K562 (cell line): ENCODE measurements around the gene TNPO3. TPM values are rescaled to one million over a fixed set of nuclear protein-coding genes. Genes with fewer than 3 reads are reported as not detected.
"Not testable (repeated sequence)": the region's sequence is repeated elsewhere in the genome, so short reads cannot be mapped to it uniquely, and the experiment has no call there.

ENCODE experiments used
- ATAC-seq: fragments of 200-7000 bp; cut with Tn5 transposase; 3 replicates; pipeline ENCODE4 v1.9.1; 2020; ENCODE audit warnings: moderate library complexity
- BruUV-seq: library from RNA; stranded (reverse); fragments of 400-500 nt; replicated peaks from 2 replicates; lab custom pipeline; 2021; lab: Mats Ljungman, UMichigan
- CTCF ChIA-PET: fragments of 300-600 bp; formaldehyde crosslinking; extraction: SDS; loops from one replicate; lab custom pipeline; 2021; ENCODE audit warnings: low intra/inter-chr PET ratio; lab: Yijun Ruan, JAX
- POLR2A ChIA-PET: fragments of 300-600, 350-650 bp; sonication (Branson Sonifier 250); formaldehyde crosslinking; extraction: SDS; loops from one replicate; lab custom pipeline; 2021; ENCODE audit warnings: antibody characterized with exemption, inconsistent platforms; lab: Yijun Ruan, JAX
- DNase-seq, 4 experiments: peaks; one replicate each; pipeline versions ENCODE4 v3.0.0 to v3.0.0-alpha.2; 2011 to 2018; ENCODE audit warnings: low spot score in 3 of 4, mixed read lengths in 3 of 4; ENCODE audit errors: extremely low read depth in 1 of 4
- FAIRE-seq: peaks from 2 replicates; lab custom pipeline; 2011; peaks lifted over from hg19 to GRCh38; lab: Jason Lieb, UNC
- H2AFZ ChIP-seq: 2 replicates; pipeline ENCODE4 v1.6.0; 2011; ENCODE audit warnings: low read depth, low read length, control low read depth, inconsistent platforms
- H3K27ac ChIP-seq: fragments of 200-600 bp; 3 replicates; pipeline ENCODE4 v1.8.0; 2011; ENCODE audit warnings: low read depth, mild to moderate bottlenecking, control low read depth, inconsistent platforms, low read length, moderate library complexity, mixed read lengths; ENCODE audit errors: extremely low read depth
- H3K27me3 ChIP-seq, 2 experiments: fragments of 300-600 bp in 1 of 2; 2 replicates in 1 of 2; 3 replicates in 1 of 2; pipeline versions ENCODE4 v1.6.0 to v1.8.0; 2011; ENCODE audit warnings: inconsistent platforms in 2 of 2, low read length in 2 of 2, mild to moderate bottlenecking in 1 of 2, mixed read lengths in 1 of 2, moderate library complexity in 1 of 2; ENCODE audit not compliant: control insufficient read depth in 2 of 2, insufficient read depth in 2 of 2
- H3K36me3 ChIP-seq: fragments of 300-600 bp; 3 replicates; pipeline ENCODE4 v1.8.0; 2011; ENCODE audit warnings: mild to moderate bottlenecking, low read length, inconsistent platforms; ENCODE audit not compliant: control insufficient read depth, insufficient read depth
- H3K4me1 ChIP-seq, 2 experiments: fragments of 200-600 bp in 1 of 2; replicated peaks in 1 of 2; 2 replicates in 1 of 2; 3 replicates in 1 of 2; pipeline versions ENCODE4 v1.5.1 to v1.8.0; 2011; ENCODE audit warnings: inconsistent platforms in 2 of 2, low read length in 2 of 2, mild to moderate bottlenecking in 1 of 2, mixed read lengths in 1 of 2, moderate library complexity in 1 of 2; ENCODE audit not compliant: control insufficient read depth in 2 of 2, insufficient read depth in 2 of 2
- H3K4me2 ChIP-seq: 2 replicates; pipeline ENCODE4 v1.6.1; 2011; ENCODE audit warnings: low read length, control low read depth, inconsistent platforms, mixed read lengths; ENCODE audit not compliant: insufficient read depth
- H3K4me3 ChIP-seq: fragments of 200-600 bp; sonication (generic), shearing (Covaris generic); 2 replicates; pipeline ENCODE4 v1.5.1; 2016; ENCODE audit warnings: control low read depth, inconsistent platforms
- H3K79me2 ChIP-seq: fragments of 200-600 bp; 3 replicates; pipeline ENCODE4 v1.8.0; 2011; ENCODE audit warnings: low read length, inconsistent platforms; ENCODE audit not compliant: control insufficient read depth, insufficient read depth
- H3K9ac ChIP-seq, 2 experiments: 2 replicates each; pipeline versions ENCODE4 v1.6.0 to v1.6.1; 2011; ENCODE audit warnings: low read depth in 2 of 2, low read length in 2 of 2, control low read depth in 1 of 2, inconsistent platforms in 1 of 2, mild to moderate bottlenecking in 1 of 2, mixed read lengths in 1 of 2; ENCODE audit not compliant: insufficient read depth in 1 of 2
- H3K9me1 ChIP-seq: one replicate; pipeline ENCODE4 v1.6.0; 2011; ENCODE audit warnings: inconsistent platforms, mild to moderate bottlenecking, low read length, moderate library complexity; ENCODE audit not compliant: control insufficient read depth, insufficient read depth
- H3K9me3 ChIP-seq: replicated peaks from 2 replicates; pipeline ENCODE4 v1.5.1; 2011; ENCODE audit warnings: low read depth, low read length, inconsistent platforms; ENCODE audit not compliant: control insufficient read depth, insufficient read depth
- H4K20me1 ChIP-seq: replicated peaks from 2 replicates; pipeline ENCODE4 v1.6.1; 2011; ENCODE audit warnings: low read length, inconsistent platforms, mixed read lengths; ENCODE audit not compliant: control insufficient read depth, insufficient read depth
- DPF2 ChIP-seq: fragments of 450-650 bp; IDR thresholded peaks from 2 replicates; pipeline ENCODE4 v1.6.1; 2016
- GATAD2A ChIP-seq: fragments of 450-650 bp; IDR thresholded peaks from 2 replicates; pipeline ENCODE4 v1.6.1; 2017
- GTF2E2 ChIP-seq: fragments of 200-800 bp; sonication (Bioruptor generic); IDR thresholded peaks from 2 replicates; pipeline ENCODE4 v1.6.1; 2016; ENCODE audit warnings: missing genetic modification characterization, missing compliant biosample characterization
- HDAC1 ChIP-seq, 2 experiments: fragments of 450-650 bp; IDR thresholded peaks; 2 replicates each; pipeline ENCODE4 v1.6.1; 2016 to 2017; ENCODE audit warnings: inconsistent platforms in 1 of 2, mild to moderate bottlenecking in 1 of 2, moderate library complexity in 1 of 2
- HOXB6 ChIP-seq: fragments of 250-450 bp; sonication (Bioruptor Pico); IDR thresholded peaks from 2 replicates; pipeline ENCODE4 v1.5.1; 2022; ENCODE audit warnings: mild to moderate bottlenecking, borderline replicate concordance
- MECOM ChIP-seq: fragments of 250-450 bp; sonication (Bioruptor Pico); IDR thresholded peaks from 2 replicates; pipeline ENCODE4 v1.8.0; 2022; ENCODE audit warnings: inconsistent platforms
- NR2C2 ChIP-seq, 2 experiments: fragments of 200-800 bp in 1 of 2; sonication (Bioruptor generic) in 1 of 2; sonication (generic) in 1 of 2; formaldehyde crosslinking in 1 of 2; IDR thresholded peaks; 2 replicates each; pipeline versions ENCODE4 v1.6.1 to v1.8.0; 2016 to 2022; ENCODE audit warnings: mild to moderate bottlenecking in 1 of 2, missing compliant biosample characterization in 1 of 2, missing genetic modification characterization in 1 of 2, missing genetic modification reagents in 1 of 2
- SMAD4 ChIP-seq: fragments of 250-450 bp; sonication (Bioruptor Pico); conservative IDR thresholded peaks from 2 replicates; pipeline ENCODE4 v1.8.0; 2021; ENCODE audit warnings: inconsistent platforms, mild to moderate bottlenecking, moderate library complexity
- SP1 ChIP-seq: sonication (generic); formaldehyde crosslinking; IDR thresholded peaks from 2 replicates; pipeline ENCODE4 v1.8.1; 2022; ENCODE audit warnings: mild to moderate bottlenecking, missing genetic modification reagents
- TCF3 ChIP-seq: sonication (generic); formaldehyde crosslinking; IDR thresholded peaks from 2 replicates; pipeline ENCODE4 v1.4.0; 2020; ENCODE audit warnings: mild to moderate bottlenecking, missing genetic modification reagents
- TEAD4 ChIP-seq, 2 experiments: sonication (generic) in 1 of 2; formaldehyde crosslinking in 1 of 2; IDR thresholded peaks; 2 replicates each; pipeline versions ENCODE4 v1.6.1 to v1.8.0; 2012 to 2022; ENCODE audit warnings: borderline replicate concordance in 1 of 2, inconsistent platforms in 1 of 2, low read length in 1 of 2, mild to moderate bottlenecking in 1 of 2, missing genetic modification reagents in 1 of 2
- WGBS: fragments of 100-300 bp; shearing (Covaris generic); methylation state at CpG from one replicate; pipeline ENCODE4 v1.1.6; 2016; ENCODE audit warnings: low coverage, mixed read lengths; ENCODE audit not compliant: insufficient coverage; ENCODE audit errors: missing lambda C conversion rate; 5-methylcytosine and 5-hydroxymethylcytosine counted together
- in situ Hi-C: fragments of 300-500 bp; cut with MboI; formaldehyde crosslinking; loops from 4 replicates; pipeline ENCODE4 v1.15.0; 2018; ENCODE audit warnings: inconsistent platforms, mixed read lengths
- intact Hi-C: fragments of 100-400 bp; cut with micrococcal nuclease; formaldehyde crosslinking; loops from 2 replicates; pipeline ENCODE4 v1.14.2; 2022
- polyA plus RNA-seq, 8 experiments: library from polyadenylated mRNA; depleted of rRNA in 4 of 8; stranded (reverse) in 5 of 8; unstranded in 3 of 8; fragments of >200 nt; fragmentation: Nextera tagmentation in 2 of 8; fragmentation: Illumina TruSeq in 1 of 8; extraction: Ambion mirVana in 2 of 8; extraction: Trizol in 1 of 8; gene quantifications; 2 replicates each; pipeline versions ENCODE4 v1.2.1 to v1.2.3, GENCODE V29; 2011 to 2014; ENCODE audit warnings: inconsistent platforms in 1 of 8, missing spikeins in 1 of 8
- total RNA-seq, 7 experiments: library from RNA; depleted of rRNA in 6 of 7; stranded (reverse); fragments of >200 nt in 6 of 7; fragmentation: Illumina TruSeq in 2 of 7; extraction: Trizol in 2 of 7; gene quantifications; 2 replicates each; pipeline versions ENCODE4 v1.2.1 to v1.2.3, GENCODE V29; 2011 to 2021; ENCODE audit warnings: low replicate concordance in 1 of 7
- TF ChIP-seq, protein P1 (sequence below): fragments of 450-650 bp; formaldehyde crosslinking; IDR thresholded peaks from 2 replicates; pipeline ENCODE4 v1.4.0; 2020; ENCODE audit warnings: mild to moderate bottlenecking, moderate library complexity
- TF ChIP-seq, protein P2 (sequence below): sonication (generic); IDR thresholded peaks from 2 replicates; pipeline ENCODE4 v1.6.1; 2016
- TF ChIP-seq, protein P3 (sequence below), 2 experiments: IDR thresholded peaks in 1 of 2; conservative IDR thresholded peaks in 1 of 2; 2 replicates each; pipeline ENCODE4 v1.6.1; 2016; ENCODE audit warnings: low read depth in 2 of 2, mild to moderate bottlenecking in 1 of 2, missing compliant biosample characterization in 1 of 2, missing genetic modification characterization in 1 of 2, moderate library complexity in 1 of 2

Gene TNPO3
- total and polyA plus RNA-seq, 9 of the 15 experiments (the other 6 are each of a cell fraction or from before 2014, with no cell fraction given): 35.8 to 125 (median 110) TPM

DNA sequence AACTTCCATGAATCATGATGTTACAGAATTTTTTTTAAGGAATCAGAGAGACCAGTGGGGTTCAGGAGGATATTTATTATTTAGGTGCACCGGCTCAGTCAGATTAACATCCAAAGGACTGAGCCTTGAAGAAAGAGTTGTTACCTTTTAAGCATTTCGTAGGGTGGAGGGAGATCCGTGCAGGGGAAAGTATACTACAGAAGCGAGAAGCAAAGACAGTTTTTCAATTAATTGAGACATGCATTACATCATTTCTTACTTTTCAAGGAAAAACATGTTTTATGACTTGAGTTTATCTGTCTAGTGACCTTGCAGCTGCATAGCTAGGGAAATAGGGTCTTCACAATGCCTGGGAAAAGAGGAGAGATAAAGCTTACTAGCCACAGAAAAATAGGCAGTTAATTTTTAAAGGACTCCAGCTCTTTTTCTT is 12.2 kb upstream of the TNPO3 start:
- Histone ChIP-seq H2AFZ (peak overlapping the region; percentile 97), H3K27ac (peak overlapping the region; percentile 97), H3K4me3 (peak overlapping the region; percentile 6; the same call in 1 of the 2 replicates), H3K9ac (peak overlapping the region; percentile 81 to 88; a peak in 3 of 4 replicates), H3K4me2 (peak overlapping the region; percentile 84), H3K4me1 (peaks cover 18 to 32% of the 10 kb centered on the region in 2 experiments)
- H3K27me3 ChIP-seq; BruUV-seq; CTCF ChIA-PET; H4K20me1 ChIP-seq; H3K9me3 ChIP-seq; FAIRE-seq; H3K79me2 ChIP-seq; in situ Hi-C loops; H3K36me3 ChIP-seq; H3K9me1 ChIP-seq; TF ChIP-seq TEAD4 (CRISPR knock-in tag; IDR thresholded peaks at IDR 0.05; ENCODE audit: borderline replicate concordance); NR2C2 (CRISPR knock-in tag; IDR thresholded peaks at IDR 0.05): not testable (repeated sequence)
- peak in 1 of 4 experiments; percentile 67 for DNase-seq
- POLR2A ChIA-PET: interaction anchor here (0.6 to 8.2 kb wide), 10 partner anchors 13 to 721 kb away, joined by 3 to 149 read pairs (median 4); partner anchors contain the start of gene TNPO3
- 3% methylated on average over 4 of the region's 4 CpGs for WGBS
- intact Hi-C loops: loop anchor here (2.0 kb wide), 2 partner anchors 24 to 1228 kb away; no protein-coding TSS in a partner anchor
- peak; percentile 30 for ATAC-seq
- TF ChIP-seq, protein P1, sequence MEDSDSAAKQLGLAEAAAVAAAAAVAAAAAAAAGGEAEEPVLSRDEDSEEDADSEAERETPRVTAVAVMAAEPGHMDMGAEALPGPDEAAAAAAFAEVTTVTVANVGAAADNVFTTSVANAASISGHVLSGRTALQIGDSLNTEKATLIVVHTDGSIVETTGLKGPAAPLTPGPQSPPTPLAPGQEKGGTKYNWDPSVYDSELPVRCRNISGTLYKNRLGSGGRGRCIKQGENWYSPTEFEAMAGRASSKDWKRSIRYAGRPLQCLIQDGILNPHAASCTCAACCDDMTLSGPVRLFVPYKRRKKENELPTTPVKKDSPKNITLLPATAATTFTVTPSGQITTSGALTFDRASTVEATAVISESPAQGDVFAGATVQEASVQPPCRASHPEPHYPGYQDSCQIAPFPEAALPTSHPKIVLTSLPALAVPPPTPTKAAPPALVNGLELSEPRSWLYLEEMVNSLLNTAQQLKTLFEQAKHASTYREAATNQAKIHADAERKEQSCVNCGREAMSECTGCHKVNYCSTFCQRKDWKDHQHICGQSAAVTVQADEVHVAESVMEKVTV: 0 out of 2 replicates have a peak, but pooled peaks have one; percentile 16
- TF ChIP-seq GATAD2A (0 out of 2 replicates have a peak, but pooled peaks have one; percentile 46), TEAD4 (IDR thresholded peaks at IDR 0.05; ENCODE audit: low read length) (peak; percentile 60; the same call in 1 of the 2 replicates), DPF2 (peak; percentile 85), HDAC1 (IDR thresholded peaks at IDR 0.05) (peak in 1 of 2 experiments; percentile 22; a peak in 2 of 4 replicates), SP1 (peak; percentile 45; the same call in 1 of the 2 replicates), GTF2E2 (tag) (peak; percentile 85; the same call in 1 of the 2 replicates), TCF3 (peak; percentile 87), HOXB6 (CRISPR knock-in tag) (0 out of 2 replicates have a peak, but pooled peaks have one; percentile 6), NR2C2 (tag; IDR thresholded peaks at IDR 0.05) (peak; percentile 37; the same call in 1 of the 2 replicates), MECOM (CRISPR knock-in tag) (0 out of 2 replicates have a peak, but pooled peaks have one; percentile 8), SMAD4 (CRISPR knock-in tag) (peak; percentile 74)
- TF ChIP-seq, protein P2, sequence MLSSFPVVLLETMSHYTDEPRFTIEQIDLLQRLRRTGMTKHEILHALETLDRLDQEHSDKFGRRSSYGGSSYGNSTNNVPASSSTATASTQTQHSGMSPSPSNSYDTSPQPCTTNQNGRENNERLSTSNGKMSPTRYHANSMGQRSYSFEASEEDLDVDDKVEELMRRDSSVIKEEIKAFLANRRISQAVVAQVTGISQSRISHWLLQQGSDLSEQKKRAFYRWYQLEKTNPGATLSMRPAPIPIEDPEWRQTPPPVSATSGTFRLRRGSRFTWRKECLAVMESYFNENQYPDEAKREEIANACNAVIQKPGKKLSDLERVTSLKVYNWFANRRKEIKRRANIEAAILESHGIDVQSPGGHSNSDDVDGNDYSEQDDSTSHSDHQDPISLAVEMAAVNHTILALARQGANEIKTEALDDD: 0 out of 2 replicates have a peak, but pooled peaks have one; percentile 18
- TF ChIP-seq, protein P3, sequence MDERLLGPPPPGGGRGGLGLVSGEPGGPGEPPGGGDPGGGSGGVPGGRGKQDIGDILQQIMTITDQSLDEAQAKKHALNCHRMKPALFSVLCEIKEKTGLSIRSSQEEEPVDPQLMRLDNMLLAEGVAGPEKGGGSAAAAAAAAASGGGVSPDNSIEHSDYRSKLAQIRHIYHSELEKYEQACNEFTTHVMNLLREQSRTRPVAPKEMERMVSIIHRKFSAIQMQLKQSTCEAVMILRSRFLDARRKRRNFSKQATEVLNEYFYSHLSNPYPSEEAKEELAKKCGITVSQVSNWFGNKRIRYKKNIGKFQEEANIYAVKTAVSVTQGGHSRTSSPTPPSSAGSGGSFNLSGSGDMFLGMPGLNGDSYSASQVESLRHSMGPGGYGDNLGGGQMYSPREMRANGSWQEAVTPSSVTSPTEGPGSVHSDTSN (CRISPR knock-in tag; IDR thresholded peaks at IDR 0.05; ENCODE audit: low read depth): not testable (repeated sequence)
- TF ChIP-seq, protein P3 (tag; conservative IDR thresholded peaks at IDR 0.05; ENCODE audit: low read depth): peak; percentile 72
